Mesendoderm (in vitro differentiated cells): ENCODE measurements around the gene CNNM2.
"Not testable (repeated sequence)": the region's sequence is repeated elsewhere in the genome, so short reads cannot be mapped to it uniquely, and the experiment has no call there.

Experiments used
- DNase-seq: peaks from one replicate; pipeline ENCODE4 v3.0.0; 2013
- H2AK5ac ChIP-seq: 2 replicates; pipeline ENCODE4 v1.6.1; 2013; ENCODE audit warnings: low read length, inconsistent platforms
- H2BK120ac ChIP-seq: 2 replicates; pipeline ENCODE4 v1.6.1; 2013; ENCODE audit warnings: low read depth, mild to moderate bottlenecking, low read length, moderate library complexity, mixed read lengths
- H2BK15ac ChIP-seq: replicated peaks from 2 replicates; pipeline ENCODE4 v1.6.1; 2013; ENCODE audit warnings: low read depth, mild to moderate bottlenecking, moderate library complexity
- H2BK5ac ChIP-seq: 2 replicates; pipeline ENCODE4 v1.6.1; 2013; ENCODE audit warnings: low read length, inconsistent platforms
- H3K18ac ChIP-seq: 2 replicates; pipeline ENCODE4 v1.6.1; 2013; ENCODE audit warnings: mild to moderate bottlenecking, low read length, mixed read lengths
- H3K23ac ChIP-seq: one replicate; pipeline ENCODE4 v1.6.1; 2013; ENCODE audit warnings: low read length
- H3K27ac ChIP-seq: 2 replicates; pipeline ENCODE4 v1.5.1; 2013; ENCODE audit warnings: low read depth, mild to moderate bottlenecking, inconsistent platforms, low read length, moderate library complexity
- H3K27me3 ChIP-seq: 2 replicates; pipeline ENCODE4 v1.6.1; 2013; ENCODE audit warnings: low read length, control low read depth, mild to moderate bottlenecking, inconsistent platforms; ENCODE audit not compliant: insufficient read depth, poor library complexity
- H3K36me3 ChIP-seq: 2 replicates; pipeline ENCODE4 v1.6.1; 2013; ENCODE audit warnings: low read length, inconsistent platforms; ENCODE audit not compliant: control insufficient read depth, insufficient read depth
- H3K4ac ChIP-seq: one replicate; pipeline ENCODE4 v1.6.1; 2013; ENCODE audit warnings: low read depth, mild to moderate bottlenecking, low read length, moderate library complexity
- H3K4me1 ChIP-seq: 2 replicates; pipeline ENCODE4 v1.6.1; 2013; ENCODE audit warnings: low read depth, low read length, inconsistent platforms; ENCODE audit not compliant: control insufficient read depth
- H3K4me2 ChIP-seq: 2 replicates; pipeline ENCODE4 v1.6.1; 2013; ENCODE audit warnings: low read length
- H3K4me3 ChIP-seq: 2 replicates; pipeline ENCODE4 v1.5.1; 2013; ENCODE audit warnings: mild to moderate bottlenecking, low read length
- H3K56ac ChIP-seq: one replicate; pipeline ENCODE4 v1.6.1; 2013; ENCODE audit warnings: low read length
- H3K79me1 ChIP-seq: 2 replicates; pipeline ENCODE4 v1.6.1; 2013; ENCODE audit warnings: low read length, inconsistent platforms
- H3K79me2 ChIP-seq: 2 replicates; pipeline ENCODE4 v1.6.1; 2013; ENCODE audit warnings: mild to moderate bottlenecking, low read length; ENCODE audit not compliant: control insufficient read depth, insufficient read depth
- H3K9ac ChIP-seq: 2 replicates; pipeline ENCODE4 v1.6.1; 2013; ENCODE audit warnings: low read length, inconsistent platforms
- H4K5ac ChIP-seq: one replicate; pipeline ENCODE4 v1.6.1; 2013; ENCODE audit warnings: low read length
- H4K8ac ChIP-seq: one replicate; pipeline ENCODE4 v1.6.1; 2013; ENCODE audit warnings: low read depth, mild to moderate bottlenecking, control low read depth, low read length, moderate library complexity
- WGBS: extraction: QIAGEN DNeasy Blood & Tissue Kit; methylation state at CpG from one replicate; pipeline ENCODE4 v1.1.7; 2013; ENCODE audit warnings: low lambda C conversion rate, missing lambda C conversion rate; ENCODE audit not compliant: insufficient coverage; ENCODE audit errors: extremely low coverage; 5-methylcytosine and 5-hydroxymethylcytosine counted together

CNNM2 gene

GRCh38 chr10:103124420-103125096, 206.5 kb downstream of the CNNM2 start:
- H3K4me2 ChIP-seq: no peak overlapping the region
- no peak for DNase-seq
- H2BK5ac ChIP-seq: no peak overlapping the region
- no peak overlapping the region for H3K18ac ChIP-seq
- whole genome bisulfite sequencing: no CpG with 5 or more reads among the region's 4 CpGs
- H3K27me3 ChIP-seq: no peaks in the 10 kb centered on the region
- H3K23ac ChIP-seq: no peak overlapping the region
- H2BK15ac ChIP-seq: no peak overlapping the region
- no peak overlapping the region for H2AK5ac ChIP-seq
- H3K56ac ChIP-seq: no peak overlapping the region
- no peak overlapping the region for H3K4ac ChIP-seq
- no peak overlapping the region for H2BK120ac ChIP-seq
- peaks cover 2% of the 10 kb centered on the region for H3K4me1 ChIP-seq
- no peak overlapping the region for H4K8ac ChIP-seq
- peaks cover 2% of the 10 kb centered on the region for H3K79me1 ChIP-seq
- no peaks in the 10 kb centered on the region for H3K79me2 ChIP-seq
- H4K5ac ChIP-seq: no peak overlapping the region
- no peak overlapping the region for H3K27ac ChIP-seq
- no peak overlapping the region for H3K4me3 ChIP-seq
- H3K36me3 ChIP-seq: no peaks in the 10 kb centered on the region
- no peak overlapping the region for H3K9ac ChIP-seq

GRCh38 chr10:103125323-103126267, 207.5 kb downstream of the CNNM2 start:
- peak; percentile 63 for DNase-seq
- H3K4me2 ChIP-seq: no peak overlapping the region
- H3K36me3 ChIP-seq: no peaks in the 10 kb centered on the region
- H3K9ac ChIP-seq: no peak overlapping the region
- no peak overlapping the region for H2BK5ac ChIP-seq
- H2BK15ac ChIP-seq: no peak overlapping the region
- H3K79me1 ChIP-seq: peaks cover 2% of the 10 kb centered on the region
- H3K18ac ChIP-seq: no peak overlapping the region
- no peak overlapping the region for H3K23ac ChIP-seq
- H4K8ac ChIP-seq: no peak overlapping the region
- no peaks in the 10 kb centered on the region for H3K79me2 ChIP-seq
- no peak overlapping the region for H2BK120ac ChIP-seq
- peaks cover 2% of the 10 kb centered on the region for H3K4me1 ChIP-seq
- H3K4ac ChIP-seq: no peak overlapping the region
- H3K56ac ChIP-seq: no peak overlapping the region
- H3K4me3 ChIP-seq: no peak overlapping the region
- no peak overlapping the region for H3K27ac ChIP-seq
- H2AK5ac ChIP-seq: no peak overlapping the region
- no CpG with 5 or more reads among the region's 9 CpGs for WGBS
- no peak overlapping the region for H4K5ac ChIP-seq
- H3K27me3 ChIP-seq: no peaks in the 10 kb centered on the region

- Histone ChIP-seq H3K18ac (no peak overlapping the region), H3K23ac (no peak overlapping the region), H2AK5ac (no peak overlapping the region), H4K8ac (no peak overlapping the region), H3K9ac (no peak overlapping the region), H3K36me3 (no peaks in the 10 kb centered on the region), H3K56ac (no peak overlapping the region), H4K5ac (no peak overlapping the region), H3K79me2 (no peaks in the 10 kb centered on the region), H3K4me3 (no peak overlapping the region), H3K4ac (no peak overlapping the region), H3K4me2 (no peak overlapping the region), H2BK15ac (no peak overlapping the region), H2BK120ac (no peak overlapping the region), H3K4me1 (peaks cover 2% of the 10 kb centered on the region), H3K27ac (no peak overlapping the region), H3K27me3 (no peaks in the 10 kb centered on the region), H3K79me1 (peaks cover 2% of the 10 kb centered on the region), H2BK5ac (no peak overlapping the region)
- no CpG with 5 or more reads among the region's 1 CpG for WGBS
- no peak for DNase-seq
Measured at GRCh38 chr10:103127241-103127640, 209.1 kb downstream of the CNNM2 start.

GRCh38 chr10:103130180-103130579, 212.1 kb downstream of the CNNM2 start:
- not testable (repeated sequence) for H3K27me3 ChIP-seq, H2BK120ac ChIP-seq, H3K4me1 ChIP-seq, H2AK5ac ChIP-seq, H3K36me3 ChIP-seq, H2BK15ac ChIP-seq, H3K27ac ChIP-seq, H3K18ac ChIP-seq, H3K79me2 ChIP-seq, DNase-seq, H2BK5ac ChIP-seq, H3K9ac ChIP-seq, H3K23ac ChIP-seq, H4K5ac ChIP-seq, H3K79me1 ChIP-seq, H3K4ac ChIP-seq, H3K4me2 ChIP-seq, H3K4me3 ChIP-seq, H4K8ac ChIP-seq, H3K56ac ChIP-seq
- no CpG with 5 or more reads among the region's 5 CpGs for WGBS

- Histone ChIP-seq H3K23ac (no peak overlapping the region), H3K79me2 (no peaks in the 10 kb centered on the region), H3K27ac (no peak overlapping the region), H2BK120ac (no peak overlapping the region), H4K8ac (no peak overlapping the region), H3K36me3 (no peaks in the 10 kb centered on the region), H2BK15ac (no peak overlapping the region), H3K9ac (no peak overlapping the region), H3K4ac (no peak overlapping the region), H2AK5ac (no peak overlapping the region), H3K4me1 (peaks cover 2% of the 10 kb centered on the region), H3K4me3 (no peak overlapping the region), H2BK5ac (no peak overlapping the region), H3K56ac (no peak overlapping the region), H3K27me3 (no peaks in the 10 kb centered on the region), H4K5ac (no peak overlapping the region), H3K18ac (no peak overlapping the region), H3K4me2 (no peak overlapping the region), H3K79me1 (no peaks in the 10 kb centered on the region)
- DNase-seq: no peak
- no CpG with 5 or more reads among the region's 1 CpG for WGBS
Measured at GRCh38 chr10:103130910-103131309, 212.8 kb downstream of the CNNM2 start.
